Kidney glomerular epithelial cell (primary cell): ENCODE data around the gene DPF1.
A peak's percentile ranks its signal among the peaks of the same experiment; 100 is the strongest.
"Not testable (repeated sequence)": the region's sequence is repeated elsewhere in the genome, so short reads cannot be mapped to it uniquely, and the experiment has no call there.

Experiments used
- DNase-seq: peaks from one replicate; lab custom pipeline; 2025; lab: John Stamatoyannopoulos, UW

DPF1 gene

GRCh38 chr19:38250821-38251563 is 27.0 kb upstream of the DPF1 start:
- no peak for DNase-seq

- DNase-seq: no peak
These were observed 26.4 kb upstream of the DPF1 start for GRCh38 chr19:38250428-38250820.

- DNase-seq: no peak
These were observed 24.4 kb upstream of the DPF1 start for GRCh38 chr19:38248421-38248820.

GRCh38 chr19:38247734-38248268 is 23.8 kb upstream of the DPF1 start:
- no peak for DNase-seq

- no peak for DNase-seq
These were observed 23.1 kb upstream of the DPF1 start for GRCh38 chr19:38247126-38247525.

- DNase-seq: peak; percentile 18
These were observed 21.9 kb upstream of the DPF1 start for GRCh38 chr19:38245826-38246498.

- DNase-seq: no peak
These were observed 19.3 kb upstream of the DPF1 start for GRCh38 chr19:38243279-38243673.

GRCh38 chr19:38239816-38240215 is 15.8 kb upstream of the DPF1 start:
- DNase-seq: no peak

- DNase-seq: no peak
These were observed 10.6 kb upstream of the DPF1 start for GRCh38 chr19:38234615-38235014.

- DNase-seq: peak; percentile 62
These were observed 9.8 kb upstream of the DPF1 start for GRCh38 chr19:38233740-38234251.

GRCh38 chr19:38231918-38232317 is 7.9 kb upstream of the DPF1 start:
- no peak for DNase-seq

- not testable (repeated sequence) for DNase-seq
These were observed 6.6 kb upstream of the DPF1 start for GRCh38 chr19:38230506-38231133.

- DNase-seq: peak; percentile 17
These were observed 5.6 kb upstream of the DPF1 start for GRCh38 chr19:38229585-38230073.

GRCh38 chr19:38228491-38229439 is 4.7 kb upstream of the DPF1 start:
- no peak for DNase-seq

GRCh38 chr19:38228005-38228377 is 4.0 kb upstream of the DPF1 start:
- no peak for DNase-seq

GRCh38 chr19:38227287-38228004 is 3.4 kb upstream of the DPF1 start:
- no peak for DNase-seq

- DNase-seq: not testable (repeated sequence)
These were observed 819 bp upstream of the DPF1 start for GRCh38 chr19:38224863-38225218.

- no peak for DNase-seq
These were observed 407 bp downstream of the DPF1 start for GRCh38 chr19:38223617-38224013.

GRCh38 chr19:38223119-38223523 is 901 bp downstream of the DPF1 start:
- DNase-seq: no peak

- DNase-seq: no peak
These were observed 1.8 kb downstream of the DPF1 start for GRCh38 chr19:38221919-38222830.
